HG03521 (cell line): ENCODE results near the gene SPESP1.
"Not testable (repeated sequence)": the region's sequence is repeated elsewhere in the genome, so short reads cannot be mapped to it uniquely, and the experiment has no call there.

Experiments used
- ATAC-seq: cut with Tn5 transposase; IDR thresholded peaks from one replicate; pipeline ENCODE4 v1.9.1; 2021; ENCODE audit warnings: mild to moderate bottlenecking, moderate library complexity; ENCODE audit not compliant: unreplicated experiment

The SPESP1 gene

DNA sequence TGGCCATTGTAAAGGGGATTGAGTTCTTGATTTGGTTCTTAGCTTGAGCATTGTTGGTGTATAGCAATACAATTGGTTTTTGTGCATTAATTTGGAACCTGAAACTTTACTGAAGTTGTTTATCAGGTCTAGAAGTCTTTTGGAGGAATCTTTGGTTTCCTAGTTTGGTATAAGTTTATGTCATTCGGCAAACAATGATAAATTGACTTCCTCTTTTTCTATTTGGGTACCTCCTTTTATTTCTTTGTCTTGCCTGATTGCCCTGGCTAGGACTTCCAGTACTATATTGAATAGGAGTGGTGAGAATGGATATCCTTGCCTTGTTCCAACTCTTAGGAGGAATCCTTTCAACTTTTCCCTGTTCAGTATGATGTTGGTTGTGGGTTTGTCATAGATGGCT lies 32.1 kb downstream of the SPESP1 start:
- no peak for ATAC-seq

GRCh38 chr15:68963719-68964118 lies 33.4 kb downstream of the SPESP1 start:
- not testable (repeated sequence) for ATAC-seq

DNA sequence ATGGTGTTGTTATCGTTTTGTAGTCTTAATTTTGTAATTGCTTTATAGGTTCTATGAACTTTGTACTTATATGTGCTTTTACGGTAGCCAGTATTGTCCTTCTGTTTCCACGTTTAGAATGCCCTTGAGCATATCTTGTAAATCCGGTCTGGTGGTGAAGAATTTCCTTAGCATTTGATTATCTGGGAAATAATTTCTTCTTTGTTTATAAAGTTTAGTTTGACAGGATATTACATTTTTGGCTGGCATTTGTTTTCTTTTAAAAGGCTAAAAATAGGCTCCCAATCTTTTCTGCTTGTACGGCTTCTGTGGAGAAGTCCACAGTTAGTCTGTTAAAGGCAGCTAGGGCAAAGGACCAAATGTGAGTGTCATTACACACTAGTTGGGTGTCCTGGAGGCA lies 36.7 kb downstream of the SPESP1 start:
- no peak for ATAC-seq

- no peak for ATAC-seq
These were observed 37.6 kb downstream of the SPESP1 start for GRCh38 chr15:68967948-68968347.

DNA sequence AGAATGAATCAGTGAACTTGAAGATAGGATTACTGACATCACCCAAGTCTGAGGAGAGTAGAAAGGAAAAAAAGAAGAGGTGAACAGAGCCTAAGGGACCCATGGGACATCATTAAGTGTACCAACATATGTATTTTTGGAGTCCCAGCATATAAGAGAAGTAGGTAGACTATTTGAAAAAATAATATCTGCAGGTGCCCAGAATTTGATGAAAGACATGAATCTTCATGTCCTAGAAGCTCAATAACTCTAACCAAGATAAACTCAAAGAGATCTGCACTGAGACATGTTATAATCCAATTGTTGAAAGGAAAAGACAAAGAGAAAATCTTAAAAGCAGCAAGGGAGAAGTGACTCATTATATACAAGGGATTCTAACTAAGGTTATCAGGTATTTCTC lies 39.0 kb downstream of the SPESP1 start:
- ATAC-seq = no peak

DNA sequence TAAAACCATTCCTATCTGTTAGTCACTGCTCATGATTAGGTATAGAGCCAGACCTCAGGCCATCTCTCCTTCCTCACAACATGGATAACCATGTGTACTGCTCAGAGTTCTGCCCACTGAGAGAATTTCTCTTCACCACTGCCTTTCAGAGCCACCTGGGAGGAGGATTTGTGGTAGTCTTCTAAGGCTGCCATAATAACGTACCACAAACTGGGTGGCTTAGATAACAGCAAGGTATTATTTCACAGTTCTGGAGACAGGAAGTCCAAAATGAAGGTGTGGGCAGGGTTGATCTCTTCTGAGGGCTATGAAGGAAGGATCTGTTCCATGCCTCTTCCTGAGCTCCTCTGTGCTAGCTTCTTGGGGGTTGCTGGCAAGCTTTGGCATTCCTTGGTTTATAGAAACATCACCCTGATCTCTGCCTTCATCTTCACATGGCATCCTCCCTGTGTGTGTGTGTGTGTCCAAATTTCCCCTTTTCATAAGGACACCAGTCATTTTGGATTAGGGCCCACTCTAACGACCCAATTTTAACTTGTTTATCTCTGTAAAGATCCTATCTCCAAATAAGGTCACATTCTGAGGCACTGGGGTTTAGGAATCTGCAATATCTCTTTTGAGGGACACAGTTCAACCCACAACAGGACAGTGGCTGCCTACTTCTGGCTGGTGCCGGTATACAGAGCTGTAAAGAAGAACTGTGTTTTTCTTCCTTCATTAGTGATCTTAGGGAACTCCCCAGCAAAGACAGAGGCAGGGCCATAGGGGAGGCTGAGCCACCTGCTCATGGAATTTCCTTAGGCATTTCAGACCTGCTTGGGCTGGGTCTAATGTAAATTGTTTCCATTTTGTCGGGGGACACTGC lies 42.1 kb downstream of the SPESP1 start:
- ATAC-seq = no peak

- ATAC-seq = not testable (repeated sequence)
These were observed 45.4 kb downstream of the SPESP1 start for GRCh38 chr15:68975651-68976160.

DNA sequence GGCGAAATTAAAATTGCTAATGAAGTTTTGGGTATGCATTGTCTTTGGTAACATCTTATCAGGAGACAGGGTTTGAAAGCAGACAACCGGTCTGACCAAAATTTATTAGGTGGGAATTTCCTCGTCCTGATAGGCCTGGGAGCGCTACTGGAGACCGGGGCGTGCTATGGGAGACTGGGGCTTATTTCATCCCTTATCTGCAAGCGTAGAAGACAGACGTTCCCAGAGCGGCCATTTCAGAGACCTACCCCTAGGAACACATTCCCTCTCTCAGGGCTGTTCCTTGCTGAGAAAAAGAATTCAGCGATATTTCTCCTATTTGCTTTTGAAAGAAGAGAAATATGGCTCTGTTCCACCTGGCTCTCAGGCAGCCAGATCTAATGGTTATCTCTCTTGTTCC lies 47.1 kb downstream of the SPESP1 start:
- not testable (repeated sequence) for ATAC-seq

- no peak for ATAC-seq
These were observed 48.7 kb downstream of the SPESP1 start for GRCh38 chr15:68979006-68979405.

DNA sequence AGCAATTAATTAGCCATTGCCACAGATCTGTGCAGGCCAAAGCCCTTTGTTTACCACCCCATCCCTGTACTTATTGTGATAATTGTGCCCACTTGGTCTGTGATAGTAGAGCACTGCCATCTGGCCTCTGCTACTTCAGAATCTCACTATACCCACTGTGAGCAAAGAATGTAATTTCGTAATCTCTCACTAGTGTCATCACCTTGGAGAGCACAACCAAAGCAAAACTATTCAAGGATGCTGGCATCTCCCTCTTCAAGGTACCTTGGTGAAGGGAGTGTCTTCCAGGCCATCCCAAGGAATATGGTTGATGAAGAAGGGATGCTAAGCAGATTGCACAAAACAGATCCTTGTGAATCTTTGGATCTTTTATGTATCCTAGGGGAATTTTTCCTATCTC lies 49.5 kb downstream of the SPESP1 start:
- no peak for ATAC-seq

DNA sequence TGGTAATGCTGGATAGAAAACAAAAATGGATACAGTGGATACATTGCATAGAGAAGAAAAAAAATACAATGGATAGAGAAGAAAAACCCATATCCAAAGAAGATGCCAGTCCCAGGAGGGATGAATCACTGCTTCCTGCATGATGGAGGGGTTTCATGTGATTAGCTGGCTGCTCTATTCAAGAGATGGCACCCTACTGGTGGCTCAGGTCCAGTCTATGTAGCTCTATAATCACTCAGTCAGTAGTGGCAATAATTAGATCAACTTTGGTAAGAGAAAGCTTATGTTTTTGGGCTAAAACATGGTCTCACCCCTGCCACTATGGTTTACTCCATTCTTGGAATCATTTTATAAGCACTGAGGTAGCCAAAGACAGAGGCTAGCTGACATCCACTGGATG lies 50.5 kb downstream of the SPESP1 start:
- ATAC-seq = no peak

DNA sequence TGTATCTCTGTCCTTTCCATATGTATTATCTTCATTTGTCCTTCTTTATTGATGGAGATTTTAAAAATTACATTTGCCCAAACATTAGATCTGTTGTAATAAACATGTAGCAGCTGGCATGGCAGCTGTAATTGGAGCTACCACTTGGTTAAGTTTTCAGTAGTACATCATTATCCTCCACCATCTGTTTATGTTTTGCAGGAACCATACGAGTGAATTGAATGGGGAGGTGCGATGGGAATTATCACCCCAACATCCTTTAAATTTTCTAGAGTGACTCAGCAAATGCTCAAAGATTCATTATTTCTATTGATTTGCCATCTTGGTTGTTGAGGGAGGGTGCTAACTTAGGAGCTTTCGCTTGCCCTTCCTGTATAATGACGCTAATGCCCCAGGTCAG lies 51.6 kb downstream of the SPESP1 start:
- no peak for ATAC-seq

DNA sequence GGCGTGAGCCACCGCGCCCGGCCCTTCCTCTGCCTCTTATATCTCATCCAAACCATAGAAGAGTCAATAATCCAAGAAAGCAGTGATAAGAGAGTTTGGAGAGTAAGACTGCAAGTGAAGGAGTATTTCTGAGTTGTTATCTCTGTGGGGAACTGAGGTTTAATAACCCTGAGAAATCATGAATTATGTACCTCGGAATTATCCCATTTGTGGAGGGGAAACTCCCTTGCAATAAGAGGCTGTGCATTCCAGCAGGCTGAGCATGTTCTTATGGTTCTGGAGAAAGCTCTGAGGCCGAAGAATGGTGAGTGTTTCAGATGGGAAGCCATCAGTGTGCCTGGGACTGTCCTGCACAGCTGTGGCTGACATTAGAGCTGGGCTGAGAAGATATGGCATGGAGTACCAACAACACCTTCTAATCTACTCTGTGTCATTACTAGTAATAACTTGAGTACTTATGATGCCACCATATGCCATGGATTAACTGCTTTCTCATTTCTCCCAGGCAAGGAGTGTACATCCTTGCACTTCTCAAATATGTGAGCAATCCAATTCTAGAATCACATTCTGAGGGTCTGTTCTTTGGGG lies 52.7 kb downstream of the SPESP1 start:
- ATAC-seq = no peak

GRCh38 chr15:68983961-68984481 lies 53.7 kb downstream of the SPESP1 start:
- ATAC-seq = no peak

- ATAC-seq = no peak
These were observed 54.3 kb downstream of the SPESP1 start for GRCh38 chr15:68984586-68984985.

GRCh38 chr15:68985361-68985891 lies 55.1 kb downstream of the SPESP1 start:
- no peak for ATAC-seq

DNA sequence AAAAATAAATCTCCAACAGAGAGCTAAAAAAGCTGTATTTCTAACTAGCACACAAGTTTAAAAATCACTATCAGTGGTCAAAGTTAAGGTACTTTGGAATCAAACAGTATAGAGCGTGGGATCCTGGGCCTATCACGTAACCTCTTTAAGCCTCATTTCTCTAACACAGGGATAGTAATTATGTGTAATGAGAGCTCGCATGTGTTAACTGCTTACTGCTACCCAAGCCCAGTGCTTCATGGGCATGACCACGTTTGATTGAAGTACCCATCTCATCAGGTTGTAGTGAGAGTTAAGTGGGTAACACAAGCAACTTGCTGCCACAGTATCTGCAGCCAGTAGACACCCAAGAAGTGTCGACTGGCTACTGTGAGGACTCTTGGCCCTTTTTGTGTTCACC lies 56.0 kb downstream of the SPESP1 start:
- no peak for ATAC-seq

DNA sequence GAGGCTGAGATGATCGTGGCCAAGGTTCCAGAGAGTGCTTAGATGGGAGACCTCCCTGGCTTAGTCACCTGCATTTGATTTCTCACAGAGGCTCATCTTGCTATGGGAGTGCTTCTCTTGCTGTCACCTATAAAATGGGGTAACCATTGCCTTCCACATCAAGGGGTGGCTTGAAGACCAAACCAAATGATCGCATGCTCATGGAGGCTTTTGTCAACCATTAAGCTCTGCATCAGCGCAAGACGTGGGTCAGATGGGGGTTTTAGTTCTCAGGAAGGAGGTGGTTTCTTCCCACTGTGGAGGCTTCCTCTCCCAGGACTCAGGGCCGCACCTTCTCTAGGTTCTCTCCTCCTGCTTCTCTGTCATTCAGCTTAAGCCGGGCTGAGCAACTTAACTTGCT lies 56.8 kb downstream of the SPESP1 start:
- ATAC-seq = no peak

DNA sequence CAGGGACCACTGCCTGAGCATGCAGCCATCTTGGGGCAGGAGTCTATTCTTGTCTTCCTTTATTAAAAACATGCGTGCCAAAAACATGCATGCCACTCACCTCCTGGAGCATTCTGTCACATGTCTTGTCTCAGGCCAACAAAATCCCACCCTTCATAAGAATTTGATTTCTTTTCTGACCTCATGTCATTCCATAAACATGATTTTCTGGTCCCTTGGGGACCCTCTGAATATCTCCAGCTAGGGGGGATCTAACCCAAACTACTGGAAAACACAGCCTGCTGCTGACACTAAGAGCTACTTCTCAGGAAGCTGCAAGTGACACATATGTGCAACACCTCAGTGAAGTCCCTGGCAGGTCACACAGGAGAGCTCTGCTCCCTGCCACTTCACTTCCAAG lies 57.4 kb downstream of the SPESP1 start:
- no peak for ATAC-seq

GRCh38 chr15:68989541-68990230 lies 59.4 kb downstream of the SPESP1 start:
- no peak for ATAC-seq
